NCI-H2081 (cell line): ENCODE results near the gene CASP3.
"Not testable (repeated sequence)": the region's sequence is repeated elsewhere in the genome, so short reads cannot be mapped to it uniquely, and the experiment has no call there.

Experiments used
- DNase-seq, 2 experiments: peaks; one replicate each; lab custom pipeline; 2025; lab: John Stamatoyannopoulos, UW

The CASP3 gene

GRCh38 chr4:184596044-184596616, 53.1 kb downstream of the CASP3 start:
- no peak for DNase-seq

DNA sequence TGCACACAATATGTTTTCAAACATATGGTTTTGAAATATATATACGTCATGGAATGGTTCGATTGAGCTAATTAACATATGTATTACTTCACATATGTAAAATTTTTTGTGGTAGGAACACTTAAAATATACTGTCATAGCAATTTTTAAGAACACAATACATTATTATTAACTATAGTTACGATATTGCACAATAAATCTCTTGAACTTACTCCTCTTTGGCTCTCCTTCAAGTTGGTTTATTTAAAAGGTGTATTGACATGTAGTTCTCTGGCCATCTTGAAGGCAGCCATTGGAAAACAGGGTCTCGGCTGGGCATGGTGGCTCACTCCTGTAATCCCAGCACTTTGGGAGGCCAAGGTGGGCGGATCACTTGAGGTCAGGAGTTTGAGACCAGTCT, 53.8 kb downstream of the CASP3 start:
- no peak for DNase-seq

DNA sequence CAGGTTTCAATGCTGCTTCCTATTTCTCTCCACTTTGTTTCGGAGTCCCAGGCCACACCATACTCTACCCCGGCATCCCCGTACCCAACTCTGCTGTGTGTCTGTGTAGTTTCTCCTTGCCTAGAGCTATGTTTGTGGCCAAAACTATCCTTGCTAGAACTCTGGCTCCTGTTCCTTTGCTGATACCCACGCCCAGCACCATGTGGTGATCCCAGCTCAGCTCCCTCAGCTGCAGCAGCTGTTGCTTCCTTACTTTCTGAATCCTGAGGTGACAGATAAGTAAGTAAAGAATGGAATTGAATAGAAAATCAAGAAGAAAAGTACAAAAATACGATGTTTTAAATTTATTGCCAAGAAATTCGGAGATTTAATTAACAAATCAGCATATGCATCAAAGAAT, 55.8 kb downstream of the CASP3 start:
- no peak for DNase-seq

DNA sequence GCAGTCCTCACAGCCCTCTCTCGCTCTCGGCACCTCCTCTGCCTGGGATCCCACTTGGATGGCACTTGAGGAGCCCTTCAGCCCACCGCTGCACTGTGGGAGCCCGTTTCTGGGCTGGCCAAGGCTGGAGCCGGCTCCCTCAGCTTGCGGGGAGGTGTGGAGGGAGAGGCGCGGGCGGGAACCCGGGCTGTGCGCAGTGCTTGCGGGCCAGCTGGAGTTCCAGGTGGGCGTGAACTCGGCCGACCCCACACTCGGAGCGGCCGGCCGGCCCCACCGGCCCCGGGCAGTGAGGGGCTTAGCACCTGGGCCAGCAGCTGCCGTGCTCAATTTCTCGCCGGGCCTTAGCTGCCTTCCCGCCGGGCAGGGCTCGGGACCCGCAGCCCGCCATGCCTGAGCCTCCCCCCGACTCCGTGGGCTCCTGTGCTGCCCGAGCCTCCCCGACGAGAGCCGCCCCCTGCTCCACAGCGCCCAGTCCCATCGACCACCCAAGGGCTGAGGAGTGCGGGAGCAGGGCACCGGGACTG, 57.4 kb downstream of the CASP3 start:
- DNase-seq, result not testable (repeated sequence)

GRCh38 chr4:184591070-184591677, 58.1 kb downstream of the CASP3 start:
- no peak for DNase-seq

DNA sequence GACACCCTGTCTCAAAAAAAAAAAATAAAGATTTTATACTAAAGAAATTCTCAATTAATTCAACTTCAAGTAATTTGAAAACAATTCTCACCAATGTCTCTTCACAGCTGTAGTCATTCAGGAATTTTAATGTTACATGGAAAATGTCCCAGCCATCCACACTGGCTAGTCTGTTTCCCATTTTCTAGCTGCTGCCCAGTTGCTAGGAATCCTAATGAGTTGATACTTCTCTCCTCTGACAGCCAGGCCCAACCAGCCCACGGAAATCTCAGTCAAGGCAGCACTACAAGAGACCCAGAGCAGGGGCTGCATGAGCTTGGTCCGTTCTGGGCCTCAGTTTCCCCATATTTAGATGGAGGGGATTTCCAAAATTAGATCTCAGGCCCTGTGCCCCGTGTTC, 59.1 kb downstream of the CASP3 start:
- DNase-seq, result no peak

DNA sequence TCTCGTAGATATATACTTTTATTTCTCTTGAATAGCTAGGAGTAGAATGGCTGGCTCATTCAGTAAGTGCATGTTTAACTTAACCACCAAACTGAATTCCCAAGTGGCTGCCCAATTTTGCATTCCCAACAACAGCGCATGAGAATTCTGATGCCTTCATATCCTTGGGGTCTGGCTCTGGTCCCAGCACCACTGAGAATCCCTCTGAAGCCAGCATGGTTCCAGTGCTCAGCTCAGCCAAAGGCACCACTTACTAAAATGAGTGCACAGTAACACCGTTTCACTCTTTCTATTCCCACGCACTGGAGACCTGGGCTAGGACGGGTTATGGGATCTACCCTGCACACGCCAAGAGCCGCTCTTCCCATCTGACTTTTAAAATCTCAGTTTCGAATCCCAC, 60.4 kb downstream of the CASP3 start:
- DNase-seq, result no peak

DNA sequence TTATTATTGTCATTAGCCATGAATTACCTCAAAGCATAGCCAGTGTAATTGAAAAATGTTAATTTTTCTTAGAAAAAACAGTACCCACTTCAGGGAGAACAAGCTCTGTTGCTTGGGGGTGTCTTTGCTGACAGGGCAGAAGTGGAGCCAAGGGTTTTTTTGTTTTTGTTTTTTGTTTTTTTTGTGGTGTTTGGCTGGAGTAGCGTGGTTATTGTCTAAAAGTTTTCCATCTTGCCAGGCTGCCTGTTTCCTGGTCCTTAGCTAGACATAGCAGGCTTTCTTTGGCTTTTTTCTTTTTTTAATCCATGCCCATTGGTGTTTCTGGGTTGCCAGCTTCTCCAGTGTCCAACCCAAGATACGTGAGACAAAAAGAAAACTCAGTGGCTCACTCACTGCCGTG, 61.5 kb downstream of the CASP3 start:
- no peak for DNase-seq

GRCh38 chr4:184587221-184587620, 62.0 kb downstream of the CASP3 start:
- no peak for DNase-seq

DNA sequence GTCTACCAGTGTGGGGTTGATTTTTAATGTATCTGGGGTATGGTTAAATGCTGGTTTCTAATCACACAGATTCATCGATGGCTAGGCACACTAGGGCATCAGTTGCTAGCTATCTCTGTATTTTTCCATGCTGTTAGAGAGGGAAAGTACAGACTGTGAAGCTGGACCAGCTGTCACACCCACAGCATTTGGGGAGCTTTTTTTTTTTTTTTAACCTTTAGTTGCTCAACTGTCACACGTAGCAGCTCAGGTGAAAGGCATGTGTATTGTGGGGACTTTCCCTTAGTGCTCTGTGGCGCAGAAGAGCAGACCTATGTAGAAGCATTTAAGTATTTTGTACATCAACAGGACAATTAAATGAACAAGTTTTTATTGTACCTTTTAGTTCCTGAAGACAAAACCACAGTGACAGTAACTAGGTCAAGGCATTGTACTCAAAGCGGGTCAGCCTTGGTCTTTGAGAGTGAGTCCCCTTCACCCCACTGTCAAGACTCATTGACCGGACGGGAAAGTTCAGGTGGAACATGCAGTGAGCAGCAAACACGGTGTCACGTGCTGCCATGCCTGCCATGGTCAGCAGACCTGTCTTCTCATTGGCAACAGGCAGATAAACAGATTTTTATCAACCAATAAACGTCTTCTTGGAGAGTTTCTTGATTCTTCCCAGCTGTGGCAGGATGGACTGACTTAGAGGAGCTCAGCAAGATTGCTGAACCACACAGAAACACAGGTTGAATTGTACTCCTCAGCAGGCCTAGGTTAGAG, 65.3 kb downstream of the CASP3 start:
- no peak for DNase-seq
